ENCODE results near the gene ARRDC5. TPM values are rescaled to one million over a fixed set of nuclear protein-coding genes. Genes with fewer than 3 reads are reported as not detected.
A peak's percentile ranks its signal among the peaks of the same experiment; 100 is the strongest.

The ARRDC5 gene
- total RNA-seq, 1 donor, result 0.36 TPM

- Histone ChIP-seq H4K20me1 (ENCODE audit: insufficient read depth, low read length) (peaks cover 3% of the 10 kb centered on the region), H3K27ac (ENCODE audit: low read depth, low read length) (no peak overlapping the region), H2AFZ (ENCODE audit: low read length) (no peak overlapping the region), H3K36me3 (ENCODE audit: insufficient read depth, low read length) (peaks cover 75% of the 10 kb centered on the region), H3K27me3 (ENCODE audit: insufficient read depth, low read length) (no peaks in the 10 kb centered on the region), H3K4me3 (ENCODE audit: insufficient read depth, low read length) (no peak overlapping the region), H3K4me1 (ENCODE audit: insufficient read depth, low read length) (peaks cover 9% of the 10 kb centered on the region), H3K9me3 (ENCODE audit: low read depth, low read length) (no peaks in the 10 kb centered on the region), H3K79me2 (ENCODE audit: insufficient read depth, low read length) (peaks cover 10% of the 10 kb centered on the region), H3K4me2 (ENCODE audit: insufficient read depth, low read length) (no peak overlapping the region)
- no peak for TF ChIP-seq CTCF (IDR thresholded peaks at IDR 0.05; ENCODE audit: extremely low read depth, low read depth, low read length)
- DNase-seq (ENCODE audit: insufficient read length, low spot score, missing footprints), result peak; percentile 48
Observed at GRCh38 chr19:4844348-4845179, 58.1 kb downstream of the ARRDC5 start.

DNA sequence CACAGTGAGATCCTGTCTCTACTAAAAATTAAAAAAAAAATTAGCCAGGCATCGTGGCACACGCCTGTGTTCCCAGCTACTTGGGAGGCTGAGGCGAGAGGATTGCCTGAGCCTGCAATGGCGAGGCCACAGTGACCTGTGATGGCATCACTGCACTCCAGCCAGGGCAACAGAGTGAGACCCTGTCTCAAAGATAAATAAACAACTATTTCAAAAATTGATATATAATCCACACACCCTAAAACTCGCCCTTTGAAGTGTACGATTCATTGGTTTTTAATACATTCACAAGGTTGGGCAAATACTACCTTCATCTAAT lies 59.1 kb downstream of the ARRDC5 start:
- H4K20me1 ChIP-seq (ENCODE audit: insufficient read depth, low read length), result peaks cover 3% of the 10 kb centered on the region
- no peak overlapping the region for H3K27ac ChIP-seq (ENCODE audit: low read depth, low read length)
- peaks cover 77% of the 10 kb centered on the region for H3K36me3 ChIP-seq (ENCODE audit: insufficient read depth, low read length)
- peaks cover 10% of the 10 kb centered on the region for H3K79me2 ChIP-seq (ENCODE audit: insufficient read depth, low read length)
- no peak overlapping the region for H3K4me3 ChIP-seq (ENCODE audit: insufficient read depth, low read length)
- H2AFZ ChIP-seq (ENCODE audit: low read length), result no peak overlapping the region
- no peaks in the 10 kb centered on the region for H3K9me3 ChIP-seq (ENCODE audit: low read depth, low read length)
- no peaks in the 10 kb centered on the region for H3K27me3 ChIP-seq (ENCODE audit: insufficient read depth, low read length)
- TF ChIP-seq CTCF (IDR thresholded peaks at IDR 0.05; ENCODE audit: extremely low read depth, low read depth, low read length), result no peak
- no peak overlapping the region for H3K4me2 ChIP-seq (ENCODE audit: insufficient read depth, low read length)
- DNase-seq (ENCODE audit: insufficient read length, low spot score, missing footprints), result no peak
- H3K4me1 ChIP-seq (ENCODE audit: insufficient read depth, low read length), result peaks cover 9% of the 10 kb centered on the region

Small RNAs within 50 kb of the gene (small RNA-seq; reads per million reads assigned to genes)
- gene MIR4747, result not detected

Other genes with a start within 250 kb of the ARRDC5 start
- 152 and 161 TPM in 2 replicates for gene MYDGF, start 232.6 kb downstream of the ARRDC5 start, total RNA-seq
- gene DPP9, start 179.1 kb downstream of the ARRDC5 start, total RNA-seq, result 26.5 and 30.4 TPM in 2 replicates
- 10.3 and 12.7 TPM in 2 replicates for gene FEM1A, start 111.2 kb downstream of the ARRDC5 start, total RNA-seq
- 2.7 and 3.3 TPM in 2 replicates for gene TICAM1, start 71.2 kb downstream of the ARRDC5 start, total RNA-seq
- 224 and 260 TPM in 2 replicates for gene PLIN3, start 35.2 kb downstream of the ARRDC5 start, total RNA-seq
- 7.4 and 7.6 TPM in 2 replicates for gene UHRF1, start 6.6 kb upstream of the ARRDC5 start, total RNA-seq
- 19.7 and 22.1 TPM in 2 replicates for gene KDM4B, start 66.2 kb upstream of the ARRDC5 start, total RNA-seq

Measured in osteoblast (primary cell).